Measurements from ENCODE around the gene KRT3.

The KRT3 gene

GRCh38 chr12:52801773-52802172 lies 5.9 kb upstream of the KRT3 start:
- peaks cover 3% of the 10 kb centered on the region; the same call in 1 of the 2 replicates for H3K27me3 ChIP-seq (ENCODE audit: low read length)
- no peaks in the 10 kb centered on the region for H3K79me2 ChIP-seq (ENCODE audit: insufficient read depth, low read length)
- TF ChIP-seq EZH2phosphoT487 (conservative IDR thresholded peaks at IDR 0.05; ENCODE audit: low read length) (no peak), CTCF (IDR thresholded peaks at IDR 0.05; ENCODE audit: insufficient read depth, low read length, poor library complexity, severe bottlenecking) (no peak)
- no peaks in the 10 kb centered on the region for H3F3A ChIP-seq (ENCODE audit: insufficient read depth)
- no peaks in the 10 kb centered on the region for H3K36me3 ChIP-seq (ENCODE audit: low read length)
- H3K27ac ChIP-seq (ENCODE audit: low read depth, low read length): no peak overlapping the region
- H2AFZ ChIP-seq (ENCODE audit: low read depth, low read length, severe bottlenecking): no peak overlapping the region
- H3K4me3 ChIP-seq (ENCODE audit: insufficient read depth, low read length, poor library complexity, severe bottlenecking): no peak overlapping the region
- H3K9me3 ChIP-seq (ENCODE audit: insufficient read depth, low read length): no peaks in the 10 kb centered on the region
- H3K4me2 ChIP-seq (ENCODE audit: low read depth, low read length, poor library complexity, severe bottlenecking): no peak overlapping the region
- H3K9me2 ChIP-seq (replicated peaks; ENCODE audit: insufficient read depth, low read length): no peaks in the 10 kb centered on the region
- no peak overlapping the region for H3K9ac ChIP-seq (ENCODE audit: low read length)
- no peaks in the 10 kb centered on the region for H4K20me1 ChIP-seq (ENCODE audit: low read depth, low read length)

GRCh38 chr12:52800259-52800917 lies 4.5 kb upstream of the KRT3 start:
- H3K4me2 ChIP-seq (ENCODE audit: low read depth, low read length, poor library complexity, severe bottlenecking): no peak overlapping the region
- no peaks in the 10 kb centered on the region for H3F3A ChIP-seq (ENCODE audit: insufficient read depth)

GRCh38 chr12:52799505-52800211 lies 3.7 kb upstream of the KRT3 start:
- no peaks in the 10 kb centered on the region for H3K9me3 ChIP-seq (ENCODE audit: insufficient read depth, low read length)
- no peaks in the 10 kb centered on the region for H3K9me2 ChIP-seq (replicated peaks; ENCODE audit: insufficient read depth, low read length)
- H3K27ac ChIP-seq (ENCODE audit: low read depth, low read length): no peak overlapping the region
- no peaks in the 10 kb centered on the region for H3K79me2 ChIP-seq (ENCODE audit: insufficient read depth, low read length)
- H3K36me3 ChIP-seq (ENCODE audit: low read length): no peaks in the 10 kb centered on the region
- H3F3A ChIP-seq (ENCODE audit: insufficient read depth): no peaks in the 10 kb centered on the region
- no peak overlapping the region for H2AFZ ChIP-seq (ENCODE audit: low read depth, low read length, severe bottlenecking)
- no peak overlapping the region for H3K9ac ChIP-seq (ENCODE audit: low read length)
- H4K20me1 ChIP-seq (ENCODE audit: low read depth, low read length): no peaks in the 10 kb centered on the region
- no peak for TF ChIP-seq EZH2phosphoT487 (conservative IDR thresholded peaks at IDR 0.05; ENCODE audit: low read length)
- TF ChIP-seq CTCF (IDR thresholded peaks at IDR 0.05; ENCODE audit: insufficient read depth, low read length, poor library complexity, severe bottlenecking): no peak
- no peak overlapping the region for H3K4me3 ChIP-seq (ENCODE audit: insufficient read depth, low read length, poor library complexity, severe bottlenecking)
- no peak overlapping the region for H3K4me2 ChIP-seq (ENCODE audit: low read depth, low read length, poor library complexity, severe bottlenecking)
- H3K27me3 ChIP-seq (ENCODE audit: low read length): peaks cover 3% of the 10 kb centered on the region; the same call in 1 of the 2 replicates

More at GRCh38 chr12:52800259-52800917, 4.5 kb upstream of the KRT3 start:
- Histone ChIP-seq H3K27me3 (ENCODE audit: low read length) (peaks cover 3% of the 10 kb centered on the region; the same call in 1 of the 2 replicates), H4K20me1 (ENCODE audit: low read depth, low read length) (no peaks in the 10 kb centered on the region), H2AFZ (ENCODE audit: low read depth, low read length, severe bottlenecking) (no peak overlapping the region), H3K36me3 (ENCODE audit: low read length) (no peaks in the 10 kb centered on the region), H3K27ac (ENCODE audit: low read depth, low read length) (no peak overlapping the region), H3K79me2 (ENCODE audit: insufficient read depth, low read length) (no peaks in the 10 kb centered on the region), H3K4me3 (ENCODE audit: insufficient read depth, low read length, poor library complexity, severe bottlenecking) (no peak overlapping the region), H3K9ac (ENCODE audit: low read length) (no peak overlapping the region), H3K9me3 (ENCODE audit: insufficient read depth, low read length) (no peaks in the 10 kb centered on the region), H3K9me2 (replicated peaks; ENCODE audit: insufficient read depth, low read length) (no peaks in the 10 kb centered on the region)
- TF ChIP-seq CTCF (IDR thresholded peaks at IDR 0.05; ENCODE audit: insufficient read depth, low read length, poor library complexity, severe bottlenecking) (no peak), EZH2phosphoT487 (conservative IDR thresholded peaks at IDR 0.05; ENCODE audit: low read length) (no peak)

Measured in SU-DHL-6 (cell line).